Left cardiac atrium (tissue), 4 donors: ENCODE results near the gene FCER1G. TPM values are rescaled to one million over a fixed set of nuclear protein-coding genes. Genes with fewer than 3 reads are reported as not detected.
"Not testable (repeated sequence)": the region's sequence is repeated elsewhere in the genome, so short reads cannot be mapped to it uniquely, and the experiment has no call there.

Experiments used
- ATAC-seq, 2 donors: fragments of 200-7000 bp; cut with Tn5 transposase; one replicate each; pipeline ENCODE4 v1.9.1; 2020; ENCODE audit warnings: mild to moderate bottlenecking in 2 of 2, moderate library complexity in 2 of 2
- DNase-seq: peaks from one replicate; pipeline ENCODE4 v3.0.0-alpha.2; 2020
- intact Hi-C, 2 donors: fragments of 100-400 bp; cut with DNase I; formaldehyde crosslinking; loops; one replicate each; pipeline versions ENCODE4 v1.14.1 to v1.15.1; 2022 to 2023
- total RNA-seq, 2 donors: library from RNA; stranded (reverse); fragmentation: NEBNext Ultra II Directional; extraction: Animal tissue kit (Norgen Biotek cat#: 25700); gene quantifications; one replicate each; pipeline ENCODE4 v1.2.1, GENCODE V29; 2021
- donor health status: DM: no; HTN: yes; CAD: no.
- donor health status: DM: no; HTN: yes; CAD: no; lungs with severe emphysema.
- donor health status: DM: yes; HTN: yes; CAD: no.
- donor health status: Dilated cardiomyopathy.

The FCER1G gene
- total RNA-seq, 2 donors from 2014 or later = 35.9 to 92.7 TPM

DNA sequence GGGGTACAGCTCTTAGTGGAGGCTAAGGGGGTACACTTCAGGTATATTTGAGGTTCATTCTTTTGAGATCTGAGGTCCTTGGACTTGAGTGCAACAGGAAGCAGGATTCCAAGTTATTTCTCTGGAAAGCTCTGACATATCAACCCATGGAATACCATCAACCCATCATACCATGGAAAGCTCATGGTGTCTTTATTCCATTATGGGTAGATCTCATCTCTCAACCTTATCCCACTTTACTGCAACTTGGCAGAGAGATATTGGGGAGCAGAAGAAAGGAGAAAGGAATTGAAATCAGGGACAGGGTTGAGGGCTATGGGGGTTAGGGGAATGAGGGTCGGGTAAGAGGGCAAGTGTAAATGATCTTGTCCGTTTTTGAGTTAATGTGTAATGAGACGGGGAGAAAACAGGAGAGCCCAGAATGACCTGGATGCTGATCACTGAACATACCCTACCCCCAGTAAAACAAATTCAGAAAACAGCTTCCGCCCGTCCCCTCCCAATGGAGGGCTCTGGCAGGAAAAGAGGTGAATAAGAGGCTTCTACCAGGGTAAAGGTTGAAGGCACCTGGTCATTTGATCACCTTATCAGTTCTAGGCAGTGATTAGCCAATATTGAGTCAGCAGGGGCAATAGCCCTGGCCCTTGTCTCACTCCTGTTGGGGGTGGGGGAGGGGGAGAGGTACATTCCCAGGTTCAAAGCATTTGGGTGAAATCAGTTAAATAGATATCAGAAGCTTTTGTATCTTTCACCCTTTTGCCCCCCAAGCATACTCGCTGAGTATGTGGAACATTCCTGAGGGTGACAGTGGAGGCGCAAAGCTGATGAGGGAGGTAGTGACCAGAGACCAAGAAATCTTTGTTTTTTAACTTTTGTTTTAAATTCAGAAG, 9.0 kb downstream of the FCER1G start:
- ATAC-seq (no peak), DNase-seq (no peak)
- intact Hi-C loops = loop anchor here (2.0 to 10.0 kb wide), 3 partner anchors 15 to 161 kb away; partner anchors contain the start of gene SDHC (in 1 of the 2)

DNA sequence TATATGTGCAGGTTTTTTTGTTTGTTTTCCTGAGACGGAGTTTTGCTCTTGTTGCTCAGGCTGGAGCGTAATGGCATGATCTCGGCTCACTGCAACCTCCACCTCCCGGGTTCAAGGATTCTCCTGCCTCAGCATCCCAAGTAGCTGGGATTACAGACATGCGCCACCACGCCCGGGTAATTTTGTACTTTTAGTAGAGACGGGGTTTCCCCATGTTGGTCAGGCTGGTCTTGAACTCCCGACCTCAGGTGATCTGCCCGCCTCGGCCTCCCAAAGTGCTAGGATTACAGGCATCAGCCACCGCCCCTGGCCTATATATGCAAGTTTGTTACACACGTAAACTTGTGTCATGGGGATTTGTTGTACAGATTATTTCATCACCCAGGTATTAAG, 9.6 kb downstream of the FCER1G start:
- not testable (repeated sequence) for ATAC-seq, DNase-seq
- intact Hi-C loops = loop anchor here (2.0 to 10.0 kb wide), 3 partner anchors 16 to 160 kb away; partner anchors contain the start of gene SDHC (in 1 of the 2)

DNA sequence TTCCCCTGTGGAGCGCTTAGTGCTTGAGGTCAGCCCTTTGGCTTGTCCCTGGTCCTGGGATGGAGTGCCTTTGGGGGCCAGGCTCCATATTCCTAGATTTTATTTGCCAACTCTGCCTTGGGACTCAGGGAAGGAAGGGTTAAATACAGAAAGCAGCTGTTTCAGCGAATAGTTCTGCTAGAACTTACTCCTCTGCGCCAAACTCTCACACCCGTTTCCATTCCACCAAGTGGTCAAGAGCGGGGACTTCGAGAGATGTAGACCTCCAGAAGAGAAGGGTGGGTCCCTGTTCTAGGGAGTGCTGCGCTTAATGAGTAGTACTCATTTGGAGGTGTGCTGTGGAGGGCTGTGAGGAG, 10.1 kb downstream of the FCER1G start:
- ATAC-seq = no peak
- DNase-seq = no peak
- intact Hi-C loops = loop anchor here (2.0 to 10.0 kb wide), 2 partner anchors 16 to 160 kb away; no protein-coding TSS in a partner anchor

DNA sequence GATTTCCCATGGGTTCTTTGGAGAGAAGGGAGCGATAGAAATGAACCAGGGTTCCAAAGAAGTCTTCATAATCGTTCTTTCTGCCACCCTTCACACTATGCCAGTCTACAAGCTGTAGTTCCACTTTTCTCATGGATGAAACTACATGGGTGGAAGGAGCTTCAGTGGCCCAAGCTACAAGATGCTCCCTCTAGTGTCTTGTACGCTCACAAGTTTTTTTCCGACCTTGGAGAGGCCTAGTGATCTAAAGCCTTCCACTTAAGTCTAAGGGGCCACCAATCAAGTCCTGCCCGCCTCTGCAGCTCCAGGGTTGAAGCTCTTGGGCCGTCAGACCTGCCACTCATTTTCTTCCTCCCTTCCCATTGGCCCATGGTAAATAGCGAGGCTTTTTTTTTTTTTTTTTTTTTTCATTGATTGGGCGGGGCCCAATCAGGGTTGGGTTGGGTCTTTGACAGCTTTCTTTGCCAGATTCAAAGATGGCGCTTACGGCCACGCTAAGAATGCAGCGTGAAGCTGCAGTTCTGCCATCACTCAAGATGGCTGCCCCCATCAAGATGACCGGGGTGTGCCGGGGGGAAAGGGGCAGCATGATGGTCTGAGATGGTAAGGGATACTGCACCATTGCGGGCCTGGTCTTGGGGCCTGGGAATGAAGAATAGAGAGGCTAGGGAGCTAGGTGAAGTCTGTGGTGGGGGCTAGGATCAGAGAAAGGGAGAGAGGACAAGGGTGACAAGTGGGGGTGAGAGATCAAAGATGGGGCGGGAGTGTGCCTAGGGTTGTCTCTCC, 10.6 kb downstream of the FCER1G start, which contains the start of gene TOMM40L:
Gene TOMM40L (plus strand): TSS at position 527 of the 786 bp plus-strand sequence. CDS start 430 bp downstream, outside the sequence.
- intact Hi-C loops = loop anchor here (2.0 to 10.0 kb wide), 3 partner anchors 17 to 159 kb away; no protein-coding TSS in a partner anchor
- peak; percentile 97 for ATAC-seq
- DNase-seq = peak; percentile 94

DNA sequence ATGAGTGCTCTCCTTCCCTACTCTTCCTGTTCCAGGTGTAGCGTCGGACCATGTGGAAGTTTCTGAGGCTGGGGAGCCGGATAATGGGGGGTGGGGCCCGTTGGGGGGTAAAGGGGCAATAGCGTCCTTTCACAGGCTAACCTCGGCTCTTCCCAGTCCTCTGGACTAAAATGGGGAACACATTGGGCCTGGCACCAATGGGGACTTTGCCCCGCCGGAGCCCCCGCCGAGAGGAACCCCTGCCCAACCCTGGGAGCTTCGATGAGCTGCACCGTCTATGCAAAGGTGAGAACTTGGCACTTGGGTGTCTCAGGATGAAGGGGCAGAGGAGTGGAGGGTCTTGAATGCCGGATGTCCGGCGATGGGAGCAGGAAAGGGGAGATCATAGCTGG, 11.2 kb downstream of the FCER1G start:
- peak in 1 of 2 donors; percentile 0 for ATAC-seq
- DNase-seq = no peak

DNA sequence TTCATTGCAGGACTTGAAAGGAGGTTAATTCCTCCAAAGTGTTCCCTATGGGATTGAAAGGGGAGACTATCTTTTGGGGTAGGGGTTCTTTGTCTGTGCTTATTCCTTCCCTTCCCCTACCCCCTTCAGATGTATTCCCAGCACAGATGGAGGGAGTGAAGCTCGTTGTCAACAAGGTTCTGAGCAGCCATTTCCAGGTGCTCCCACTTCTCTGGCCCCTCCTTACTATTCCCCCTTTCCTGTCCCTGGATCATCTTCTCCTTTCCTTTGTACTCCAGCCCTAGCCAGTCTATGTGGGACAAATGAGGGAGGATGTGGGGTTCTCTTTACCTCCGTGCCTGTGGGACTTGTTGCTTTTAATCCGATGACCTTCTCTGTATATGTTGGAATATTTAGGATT, 11.7 kb downstream of the FCER1G start:
- ATAC-seq (no peak), DNase-seq (no peak)
- intact Hi-C loops = loop anchor here (2.0 to 10.0 kb wide), 2 partner anchors 156 to 158 kb away; no protein-coding TSS in a partner anchor

More for the DNA sequence above, 11.2 kb downstream of the FCER1G start:
- intact Hi-C loops = loop anchor here (2.0 to 10.0 kb wide), 2 partner anchors 156 to 158 kb away; no protein-coding TSS in a partner anchor

DNA sequence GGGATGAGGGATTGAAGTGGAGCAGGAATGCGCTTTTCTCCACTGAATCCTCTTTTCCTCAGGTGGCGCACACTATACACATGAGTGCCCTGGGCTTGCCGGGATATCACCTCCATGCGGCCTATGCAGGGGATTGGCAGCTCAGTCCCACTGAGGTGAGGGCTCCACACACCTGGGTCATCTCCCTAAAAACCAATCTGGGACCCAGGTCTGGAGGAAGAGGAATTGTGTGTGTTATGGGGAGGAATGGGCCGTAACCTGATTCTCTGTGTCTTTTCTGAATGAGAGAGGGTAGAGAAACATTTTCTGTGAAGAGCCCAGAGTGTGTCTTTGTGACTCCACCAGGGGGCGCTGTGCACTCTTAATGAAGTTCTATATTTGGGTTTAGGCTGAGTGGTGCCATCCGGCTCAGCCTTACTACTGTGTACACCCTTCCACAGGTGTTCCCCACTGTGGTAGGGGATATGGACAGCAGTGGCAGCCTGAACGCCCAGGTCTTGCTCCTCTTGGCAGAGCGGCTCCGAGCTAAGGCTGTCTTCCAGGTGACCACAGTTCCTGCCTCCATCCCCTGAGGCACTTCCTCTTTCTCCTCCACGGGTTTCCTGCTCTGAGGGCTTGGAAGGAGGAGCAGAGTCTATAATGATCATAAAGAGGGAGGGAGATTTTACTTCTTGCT, 12.2 kb downstream of the FCER1G start:
- peak; percentile 53 to 57 for ATAC-seq
- intact Hi-C loops = loop anchor here (2.0 to 10.0 kb wide), 2 partner anchors 155 to 157 kb away; no protein-coding TSS in a partner anchor
- peak; percentile 90 for DNase-seq

DNA sequence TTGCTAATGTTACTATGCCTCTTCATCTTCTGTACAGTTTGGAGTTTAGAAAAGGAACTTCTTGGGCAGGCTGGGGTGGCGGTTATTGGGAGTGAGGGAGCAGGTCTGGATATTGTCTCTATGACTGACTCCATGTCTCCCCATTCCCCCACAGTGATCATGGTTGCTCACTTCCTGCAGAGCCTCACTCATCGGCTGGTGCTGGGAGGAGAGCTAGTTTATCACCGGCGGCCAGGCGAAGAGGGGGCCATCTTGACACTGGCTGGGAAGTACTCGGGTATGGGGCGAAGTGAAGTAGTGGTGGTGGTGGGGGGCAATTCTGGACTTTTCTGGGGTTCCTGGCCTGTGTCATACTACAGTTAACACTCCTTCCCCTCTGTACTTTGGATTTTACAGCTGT, 12.9 kb downstream of the FCER1G start:
- DNase-seq (no peak), ATAC-seq (no peak)
- intact Hi-C loops = loop anchor here in 1 of 2 donors (10.0 kb wide), 1 partner anchor 157 kb away; no protein-coding TSS in a partner anchor

DNA sequence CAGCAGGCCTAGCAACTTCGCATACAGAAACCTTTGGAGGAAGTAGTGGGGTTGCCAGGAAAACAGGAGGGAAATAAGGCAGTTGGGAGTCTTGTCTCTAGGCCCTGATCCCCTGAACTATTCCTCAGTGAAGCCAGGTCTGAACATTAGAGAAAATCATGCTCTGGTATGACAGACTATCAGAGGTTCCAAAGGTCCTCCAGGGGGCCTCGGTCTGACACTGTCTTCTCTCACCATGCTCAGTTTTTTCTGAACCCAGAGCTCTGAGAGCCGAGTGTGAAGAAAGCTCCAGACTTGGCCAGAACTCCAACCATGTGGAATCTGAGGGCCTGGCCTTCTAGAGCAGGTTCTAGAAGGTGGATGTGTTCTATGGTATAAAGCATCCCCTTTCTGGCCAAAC, 14.8 kb downstream of the FCER1G start:
- no peak for ATAC-seq
- no peak for DNase-seq
- intact Hi-C loops = loop anchor here in 1 of 2 donors (10.0 kb wide), 2 partner anchors 55 to 155 kb away; no protein-coding TSS in a partner anchor

DNA sequence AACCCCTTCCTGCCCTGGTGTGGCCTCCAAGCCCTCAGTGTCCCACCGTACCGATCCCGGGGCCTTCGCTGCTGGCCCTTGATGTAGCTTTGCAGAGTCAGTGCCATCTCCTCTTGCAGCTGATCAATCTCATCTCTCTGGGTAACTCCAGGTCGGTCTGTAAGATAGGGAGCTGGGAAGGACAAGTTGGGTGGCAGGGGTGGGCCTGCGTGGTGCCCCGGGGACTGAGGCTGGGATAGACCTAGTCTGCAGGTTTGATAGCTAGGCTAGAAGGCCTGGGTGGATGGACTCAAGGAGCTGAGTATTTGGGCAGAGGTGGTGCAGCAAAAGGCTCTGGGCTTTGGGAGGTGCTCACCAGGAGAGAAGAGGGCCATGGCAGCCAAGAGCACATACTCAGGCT, 15.7 kb downstream of the FCER1G start:
- DNase-seq (no peak), ATAC-seq (no peak)
- intact Hi-C loops = loop anchor here in 1 of 2 donors (10.0 kb wide), 1 partner anchor 54 kb away; no protein-coding TSS in a partner anchor

DNA sequence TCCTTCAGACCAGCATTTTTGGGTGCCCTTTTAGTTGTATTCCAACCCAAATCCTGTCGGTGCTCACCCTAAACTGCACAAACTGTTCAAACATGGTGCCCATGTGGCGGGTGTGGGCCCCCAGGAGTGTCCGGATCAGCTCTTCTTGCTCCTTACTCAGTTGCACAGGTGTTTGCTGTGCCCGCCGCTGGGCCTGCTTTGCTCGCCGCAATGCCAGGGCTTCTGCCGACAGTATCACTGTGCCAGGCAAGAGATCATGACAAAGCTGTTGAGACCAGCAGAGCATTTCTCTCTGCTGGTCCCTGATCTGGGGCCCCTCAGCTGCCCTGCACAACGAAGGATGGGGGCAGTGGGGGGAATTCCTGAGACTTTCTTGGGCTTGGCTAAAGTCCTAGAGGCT, 18.0 kb downstream of the FCER1G start:
- DNase-seq (no peak), ATAC-seq (no peak)
- intact Hi-C loops = loop anchor here in 1 of 2 donors (10.0 kb wide), 1 partner anchor 52 kb away; no protein-coding TSS in a partner anchor

DNA sequence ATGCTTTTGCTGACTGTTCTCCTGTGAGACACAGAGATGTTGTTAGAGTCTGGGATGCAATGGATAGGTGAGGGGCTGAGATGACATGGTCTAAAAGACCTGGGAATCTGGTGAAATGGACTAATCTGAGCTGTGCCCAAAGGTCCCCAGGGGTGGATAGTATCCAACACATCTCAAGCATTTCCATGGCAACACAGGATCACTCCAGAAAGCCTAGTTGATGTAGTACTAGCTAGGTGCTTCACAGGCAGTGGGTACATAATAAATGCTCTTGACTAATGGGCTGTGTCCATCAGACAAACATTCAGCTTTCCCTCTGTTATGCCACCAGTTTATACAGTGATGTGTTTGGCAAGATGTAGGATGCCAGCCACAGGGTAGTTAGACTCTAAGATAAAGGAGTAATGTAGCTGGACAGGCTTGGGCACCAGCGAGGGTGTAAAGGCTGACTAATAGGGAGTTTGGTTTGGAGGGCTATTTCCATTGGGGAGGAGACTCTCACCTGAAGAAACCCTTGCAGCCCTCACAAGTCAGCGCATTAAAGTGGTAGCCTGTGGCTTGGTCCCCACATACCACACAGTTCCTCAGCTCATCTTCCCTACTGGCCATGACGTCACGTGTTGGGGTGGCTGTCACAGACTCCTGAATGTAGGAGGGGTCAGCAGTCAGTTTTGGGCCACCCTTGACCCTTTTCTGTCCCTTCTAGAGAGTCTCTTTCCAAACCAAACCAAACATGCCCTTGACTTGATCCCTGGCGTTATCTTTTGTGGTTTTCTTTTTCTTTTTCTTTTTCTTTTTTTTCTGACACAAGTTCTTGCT, 21.1 kb downstream of the FCER1G start:
- no peak for DNase-seq
- intact Hi-C loops = loop anchor here in 1 of 2 donors (10.0 kb wide), 1 partner anchor 49 kb away; no protein-coding TSS in a partner anchor
- no peak for ATAC-seq

DNA sequence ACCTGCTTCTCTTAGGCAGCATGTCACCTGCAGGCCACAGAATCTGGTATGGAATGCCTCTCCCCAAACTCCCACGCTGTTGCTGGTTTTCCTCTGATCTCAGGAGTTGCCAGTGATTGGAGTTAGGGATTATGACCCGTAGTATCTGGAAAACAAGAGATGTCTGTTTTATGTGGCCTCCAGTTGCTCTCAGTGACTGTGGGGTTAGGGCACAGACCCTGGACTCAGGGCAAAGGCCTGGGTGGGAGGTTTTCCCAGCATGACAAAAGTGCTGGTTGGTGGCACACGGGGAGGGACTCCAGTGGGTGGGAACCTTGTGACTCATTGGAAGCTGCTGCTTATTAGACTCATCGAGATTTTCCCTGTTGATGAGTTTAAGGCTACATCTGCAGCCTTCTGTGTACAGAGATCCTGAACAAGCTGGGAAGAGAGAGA, 23.0 kb downstream of the FCER1G start, which contains the start of gene NR1I3:
Gene NR1I3 (minus strand): TSS at position 165 of the 435 bp plus-strand sequence. CDS start 1,638 bp downstream, outside the sequence.
- DNase-seq (no peak), ATAC-seq (no peak)
- intact Hi-C loops = loop anchor here in 1 of 2 donors (10.0 kb wide), 1 partner anchor 47 kb away; no protein-coding TSS in a partner anchor

DNA sequence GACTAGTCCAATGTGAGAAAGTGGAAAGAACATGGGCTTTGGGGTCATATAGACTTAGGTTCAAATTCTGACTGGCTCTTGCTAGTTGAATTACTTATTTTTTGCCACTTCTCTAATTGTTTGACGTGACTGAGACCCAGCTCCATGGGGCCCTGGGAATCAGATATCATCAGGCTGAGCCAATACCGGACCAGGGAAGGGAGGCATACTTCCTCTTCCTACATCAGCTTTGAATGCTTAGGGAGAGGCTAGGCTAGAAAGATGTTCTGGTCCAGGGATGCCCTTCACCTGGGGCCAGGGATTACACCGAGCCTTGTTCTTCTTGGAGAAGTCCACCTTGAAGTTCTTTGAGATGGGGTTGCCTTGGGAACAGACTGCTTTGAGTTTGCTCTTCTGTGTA, 26.6 kb downstream of the FCER1G start:
- no peak for DNase-seq
- intact Hi-C loops = no loop called here
- no peak for ATAC-seq

DNA sequence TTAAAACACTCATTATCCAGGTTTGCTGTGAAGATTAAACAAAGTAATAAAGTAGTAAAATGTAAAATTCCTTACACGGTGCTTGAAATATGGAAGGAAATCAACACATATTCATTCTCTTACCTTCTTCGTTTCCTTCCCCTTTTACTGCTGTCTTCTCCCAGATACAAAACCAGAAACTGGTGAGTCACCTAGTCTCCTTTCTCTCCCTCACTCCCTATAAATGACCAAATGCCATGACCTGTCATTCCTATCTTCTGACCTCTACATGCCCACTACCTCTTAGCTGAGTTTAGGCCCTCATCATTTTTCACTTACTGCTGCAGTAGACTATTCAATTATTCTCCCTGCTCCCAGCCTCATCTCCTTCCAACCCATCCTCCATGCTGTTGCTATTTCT, 27.2 kb downstream of the FCER1G start:
- intact Hi-C loops = no loop called here
- DNase-seq (no peak), ATAC-seq (no peak)

DNA sequence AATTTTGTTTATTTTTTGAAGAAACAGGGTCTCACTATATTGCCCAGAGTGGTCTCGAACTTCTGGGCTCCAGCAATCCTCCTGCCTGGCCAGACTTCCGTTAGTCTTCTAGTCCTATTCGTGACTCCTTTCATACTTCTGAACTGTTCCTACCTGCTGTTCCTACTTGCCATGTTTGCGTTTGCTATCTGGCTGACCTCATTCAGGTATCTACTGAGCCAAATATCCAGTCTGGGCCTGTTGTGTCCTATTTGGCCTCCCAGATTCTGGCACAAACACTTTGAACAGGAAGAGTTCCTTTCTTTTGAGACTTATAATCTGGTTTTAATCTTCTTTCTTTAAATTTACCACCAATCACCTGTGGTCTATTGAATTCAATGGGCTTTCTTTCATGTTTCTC, 29.8 kb downstream of the FCER1G start:
- intact Hi-C loops = no loop called here
- ATAC-seq = no peak

DNA sequence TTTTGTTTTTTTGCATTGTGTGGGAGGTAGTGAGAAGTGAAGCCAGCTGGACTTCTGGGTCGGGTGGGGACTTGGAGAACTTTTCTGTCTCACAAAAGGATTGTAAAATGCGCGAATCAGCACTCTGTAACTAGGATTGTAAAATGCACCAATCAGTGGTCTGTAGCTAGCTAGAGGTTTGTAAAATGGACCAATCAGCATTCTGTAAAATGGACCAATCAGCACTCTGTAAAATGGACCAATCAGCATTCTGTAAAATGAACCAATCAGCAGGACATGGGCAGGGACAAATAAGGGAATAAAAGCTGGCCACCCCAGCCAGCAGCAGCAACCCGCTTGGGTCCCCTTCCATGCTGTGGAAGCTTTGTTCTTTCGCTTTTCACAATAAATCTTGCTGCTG, 35.0 kb downstream of the FCER1G start:
- DNase-seq, intact Hi-C loops, ATAC-seq: not testable (repeated sequence)

More for the DNA sequence above, 29.8 kb downstream of the FCER1G start:
- DNase-seq = no peak
